IMR-90 (cell line): ENCODE data around the gene TECTB. TPM values are rescaled to one million over a fixed set of nuclear protein-coding genes. Genes with fewer than 3 reads are reported as not detected.
"Not testable (repeated sequence)": the region's sequence is repeated elsewhere in the genome, so short reads cannot be mapped to it uniquely, and the experiment has no call there.

ENCODE experiments used
- ATAC-seq: fragments of 200-7000 bp; cut with Tn5 transposase; 2 replicates; pipeline ENCODE4 v1.9.1; 2020; ENCODE audit warnings: low read depth, mild to moderate bottlenecking, moderate library complexity
- BruUV-seq: library from RNA; stranded (reverse); fragments of 400-500 nt; replicated peaks from 2 replicates; lab custom pipeline; 2021; lab: Mats Ljungman, UMichigan
- CTCF ChIA-PET: fragments of 300-600 bp; formaldehyde crosslinking; extraction: SDS; loops from one replicate; lab custom pipeline; 2021; ENCODE audit warnings: antibody characterized with exemption; lab: Yijun Ruan, JAX
- POLR2A ChIA-PET: fragments of 300-600 bp; sonication (Branson Sonifier 250); formaldehyde crosslinking; loops from one replicate; lab custom pipeline; 2022; ENCODE audit warnings: antibody characterized with exemption; ENCODE audit not compliant: unreplicated experiment; lab: Charles Lee
- DNase-seq: peaks from one replicate; pipeline ENCODE4 v3.0.0; 2013
- H2AFZ ChIP-seq: replicated peaks from 2 replicates; pipeline ENCODE3; 2013; ENCODE audit warnings: low read length, mild to moderate bottlenecking; ENCODE audit not compliant: poor library complexity
- H2AK5ac ChIP-seq: 2 replicates; pipeline ENCODE4 v1.6.1; 2013; ENCODE audit warnings: low read depth, low read length, inconsistent platforms
- H2AK9ac ChIP-seq: replicated peaks from 2 replicates; pipeline ENCODE3; 2013; ENCODE audit warnings: mild to moderate bottlenecking, low read depth, low read length, moderate library complexity; ENCODE audit not compliant: poor library complexity
- H2BK120ac ChIP-seq: 2 replicates; pipeline ENCODE4 v1.6.1; 2013; ENCODE audit warnings: low read depth, low read length, inconsistent platforms
- H2BK15ac ChIP-seq: 3 replicates; pipeline ENCODE4 v1.6.1; 2013; ENCODE audit warnings: low read depth, low read length, inconsistent platforms
- H2BK20ac ChIP-seq: 2 replicates; pipeline ENCODE4 v1.6.1; 2013; ENCODE audit warnings: low read depth, mild to moderate bottlenecking, inconsistent platforms, low read length, moderate library complexity
- H2BK5ac ChIP-seq: 2 replicates; pipeline ENCODE4 v1.6.1; 2013; ENCODE audit warnings: mild to moderate bottlenecking, low read depth, low read length, inconsistent platforms; ENCODE audit not compliant: poor library complexity, severe bottlenecking
- H3K14ac ChIP-seq: replicated peaks from 2 replicates; pipeline ENCODE4 v1.6.1; 2013; ENCODE audit warnings: low read depth, low read length, inconsistent platforms
- H3K18ac ChIP-seq: 2 replicates; pipeline ENCODE4 v1.6.1; 2013; ENCODE audit warnings: low read depth, low read length, control low read depth
- H3K23ac ChIP-seq: 2 replicates; pipeline ENCODE4 v1.6.1; 2013; ENCODE audit warnings: low read depth, low read length, inconsistent platforms
- H3K27ac ChIP-seq: 2 replicates; pipeline ENCODE4 v1.5.1; 2013; ENCODE audit warnings: mild to moderate bottlenecking, control low read depth, low read length; ENCODE audit not compliant: insufficient read depth
- H3K27me3 ChIP-seq: 2 replicates; pipeline ENCODE4 v1.6.1; 2013; ENCODE audit warnings: low read length; ENCODE audit not compliant: control insufficient read depth, insufficient read depth
- H3K36me3 ChIP-seq: 2 replicates; pipeline ENCODE4 v1.6.1; 2013; ENCODE audit warnings: low read length, mixed read lengths; ENCODE audit not compliant: control insufficient read depth, insufficient read depth
- H3K4ac ChIP-seq: 2 replicates; pipeline ENCODE4 v1.6.1; 2013; ENCODE audit warnings: low read depth, low read length, inconsistent platforms
- H3K4me1 ChIP-seq: 2 replicates; pipeline ENCODE4 v1.6.1; 2013; ENCODE audit warnings: low read length, mixed read lengths; ENCODE audit not compliant: control insufficient read depth, insufficient read depth
- H3K4me2 ChIP-seq: 2 replicates; pipeline ENCODE4 v1.6.1; 2013; ENCODE audit warnings: low read depth, mild to moderate bottlenecking, control low read depth, low read length, moderate library complexity
- H3K4me3 ChIP-seq: 2 replicates; pipeline ENCODE4 v1.5.1; 2013; ENCODE audit warnings: low read depth, mild to moderate bottlenecking, control low read depth, low read length, moderate library complexity; ENCODE audit not compliant: insufficient read depth
- H3K56ac ChIP-seq: 2 replicates; pipeline ENCODE4 v1.6.1; 2013; ENCODE audit warnings: low read length, inconsistent platforms; ENCODE audit not compliant: insufficient read depth; ENCODE audit errors: extremely low read depth
- H3K79me1 ChIP-seq, 2 experiments: 2 replicates each; pipeline ENCODE4 v1.6.1; 2013; ENCODE audit warnings: low read length in 2 of 2, inconsistent platforms in 1 of 2, low read depth in 1 of 2
- H3K9ac ChIP-seq: 2 replicates; pipeline ENCODE4 v1.6.1; 2013; ENCODE audit warnings: low read depth, low read length, control low read depth
- H3K9me1 ChIP-seq: 2 replicates; pipeline ENCODE4 v1.6.1; 2013; ENCODE audit warnings: low read length, inconsistent platforms; ENCODE audit not compliant: insufficient read depth
- H3K9me3 ChIP-seq: 2 replicates; pipeline ENCODE4 v1.6.1; 2013; ENCODE audit warnings: low read length; ENCODE audit not compliant: control insufficient read depth, insufficient read depth
- H4K20me1 ChIP-seq: 2 replicates; pipeline ENCODE4 v1.6.1; 2013; ENCODE audit warnings: low read length, inconsistent platforms; ENCODE audit not compliant: insufficient read depth
- H4K5ac ChIP-seq: 2 replicates; pipeline ENCODE4 v1.6.1; 2013; ENCODE audit warnings: mild to moderate bottlenecking, low read depth, low read length, control low read depth
- H4K8ac ChIP-seq, 2 experiments: 2 replicates each; pipeline ENCODE4 v1.6.1; 2013; ENCODE audit warnings: low read depth in 2 of 2, low read length in 2 of 2, control low read depth in 1 of 2, inconsistent platforms in 1 of 2
- H4K91ac ChIP-seq: 2 replicates; pipeline ENCODE4 v1.6.1; 2013; ENCODE audit warnings: low read depth, low read length, inconsistent platforms; ENCODE audit not compliant: insufficient read depth
- WGBS, 2 experiments: methylation state at CpG; one replicate each; pipeline versions ENCODE4 v1.1.5 to v1.1.7; 2013; ENCODE audit warnings: missing lambda C conversion rate in 2 of 2; ENCODE audit not compliant: insufficient read length in 1 of 2; ENCODE audit errors: extremely low coverage in 2 of 2; 5-methylcytosine and 5-hydroxymethylcytosine counted together
- dilution Hi-C: fragments of 300-500 bp; cut with HindIII; formaldehyde crosslinking; loops from one replicate; pipeline ENCODE4 v1.14.3; 2018; ENCODE audit warnings: low sequenced_read_pairs; ENCODE audit not compliant: unreplicated experiment
- in situ Hi-C: fragments of 300-500 bp; cut with MboI; formaldehyde crosslinking; loops from 3 replicates; pipeline ENCODE4 v1.14.3; 2019; ENCODE audit warnings: low sequenced_read_pairs, inconsistent platforms, mixed read lengths
- intact Hi-C: fragments of 100-400 bp; cut with micrococcal nuclease; formaldehyde crosslinking; loops from 2 replicates; pipeline ENCODE4 v1.10.0; 2022
- polyA plus RNA-seq, 3 experiments: library from polyadenylated mRNA; depleted of rRNA; stranded (reverse); fragments of >200 nt; gene quantifications; 2 replicates each; pipeline ENCODE4 v1.2.3, GENCODE V29; 2012; ENCODE audit warnings: low replicate concordance in 1 of 3
- total RNA-seq: library from RNA; depleted of rRNA; stranded (reverse); fragments of >200 nt; gene quantifications from 2 replicates; pipeline ENCODE4 v1.2.3, GENCODE V29; 2012

TECTB gene
- total and polyA plus RNA-seq, 2 of the 4 experiments (the other 2 are of a cell fraction) = not detected

DNA sequence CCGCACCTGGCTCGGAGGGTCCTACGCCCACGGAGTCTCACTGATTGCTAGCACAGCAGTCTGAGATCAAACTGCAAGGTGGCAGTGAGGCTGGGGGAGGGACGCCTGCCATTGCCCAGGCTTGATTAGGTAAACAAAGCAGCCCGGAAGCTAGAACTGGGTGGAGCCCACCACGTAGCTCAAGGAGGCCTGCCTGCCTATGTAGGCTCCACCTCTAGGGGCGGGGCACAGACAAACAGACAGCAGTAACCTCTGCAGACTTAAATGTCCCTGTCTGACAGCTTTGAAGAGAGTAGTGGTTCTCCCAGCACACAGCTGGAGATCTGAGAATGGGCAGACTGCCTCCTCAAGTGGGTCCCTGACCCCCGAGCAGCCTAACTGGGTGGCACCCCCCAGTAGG is 32.0 kb upstream of the TECTB start:
- H3K27me3 ChIP-seq, DNase-seq, H2AFZ ChIP-seq, H4K91ac ChIP-seq, H3K4me2 ChIP-seq, H3K79me1 ChIP-seq, H2BK120ac ChIP-seq, POLR2A ChIA-PET, H3K4me1 ChIP-seq, H4K20me1 ChIP-seq, dilution Hi-C loops, H4K5ac ChIP-seq, H3K14ac ChIP-seq, H3K9ac ChIP-seq, intact Hi-C loops, BruUV-seq, H2BK20ac ChIP-seq, H4K8ac ChIP-seq, H2BK5ac ChIP-seq, H3K36me3 ChIP-seq, H3K27ac ChIP-seq, H3K4ac ChIP-seq, H3K4me3 ChIP-seq, H3K56ac ChIP-seq, H3K18ac ChIP-seq, H3K23ac ChIP-seq, in situ Hi-C loops, H2AK5ac ChIP-seq, ATAC-seq, H3K9me3 ChIP-seq, H3K9me1 ChIP-seq, H2BK15ac ChIP-seq, H2AK9ac ChIP-seq: not testable (repeated sequence)
- CTCF ChIA-PET = interaction anchor here (0.6 kb wide), 1 partner anchor 106 kb away, joined by 3 read pairs; no protein-coding TSS in a partner anchor
- no CpG with 5 or more reads among the region's 9 CpGs for WGBS, 2 experiments
